Hepatocyte (in vitro differentiated cells): ENCODE results near the gene PPIF.

Experiments
- CTCF ChIP-seq: fragments of 200-600 bp; sonication (generic); IDR thresholded peaks from 2 replicates; pipeline ENCODE4 v1.5.1; 2016; ENCODE audit warnings: antibody characterized with exemption, mild to moderate bottlenecking; ENCODE audit not compliant: poor library complexity
- EZH2 ChIP-seq: fragments of 200-600 bp; sonication (generic); IDR thresholded peaks from 2 replicates; pipeline ENCODE4 v1.6.1; 2016; ENCODE audit warnings: antibody characterized with exemption, mild to moderate bottlenecking, borderline replicate concordance

DNA sequence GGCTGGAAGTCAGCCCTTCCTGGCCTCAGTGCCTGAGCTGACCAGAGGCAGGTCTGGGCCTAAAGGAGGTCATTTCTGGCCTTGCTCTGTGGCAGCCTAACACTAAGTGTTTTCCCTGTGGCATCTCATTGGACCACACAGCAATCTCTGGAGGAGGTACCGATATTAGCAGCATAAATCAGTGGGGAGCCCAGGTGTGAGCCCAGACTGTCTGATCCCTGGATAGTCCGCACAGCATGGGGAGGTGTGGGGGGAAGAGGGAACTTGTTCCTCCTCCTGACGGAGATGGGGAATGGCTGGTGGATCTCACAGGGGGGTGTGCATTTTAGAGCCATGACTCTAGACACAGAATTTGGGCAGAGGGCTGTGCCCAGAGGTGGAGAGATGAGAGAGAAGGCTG, 11.0 kb upstream of the PPIF start:
- TF ChIP-seq CTCF, result no peak
- no peak for TF ChIP-seq EZH2
